GOT3 (cell line): ENCODE results near the gene MAD2L2.
"Not testable (repeated sequence)": the region's sequence is repeated elsewhere in the genome, so short reads cannot be mapped to it uniquely, and the experiment has no call there.

Experiments used
- DNase-seq: peaks from one replicate; lab custom pipeline; 2025; ENCODE audit warnings: mixed read lengths; lab: John Stamatoyannopoulos, UW

MAD2L2 gene

DNA sequence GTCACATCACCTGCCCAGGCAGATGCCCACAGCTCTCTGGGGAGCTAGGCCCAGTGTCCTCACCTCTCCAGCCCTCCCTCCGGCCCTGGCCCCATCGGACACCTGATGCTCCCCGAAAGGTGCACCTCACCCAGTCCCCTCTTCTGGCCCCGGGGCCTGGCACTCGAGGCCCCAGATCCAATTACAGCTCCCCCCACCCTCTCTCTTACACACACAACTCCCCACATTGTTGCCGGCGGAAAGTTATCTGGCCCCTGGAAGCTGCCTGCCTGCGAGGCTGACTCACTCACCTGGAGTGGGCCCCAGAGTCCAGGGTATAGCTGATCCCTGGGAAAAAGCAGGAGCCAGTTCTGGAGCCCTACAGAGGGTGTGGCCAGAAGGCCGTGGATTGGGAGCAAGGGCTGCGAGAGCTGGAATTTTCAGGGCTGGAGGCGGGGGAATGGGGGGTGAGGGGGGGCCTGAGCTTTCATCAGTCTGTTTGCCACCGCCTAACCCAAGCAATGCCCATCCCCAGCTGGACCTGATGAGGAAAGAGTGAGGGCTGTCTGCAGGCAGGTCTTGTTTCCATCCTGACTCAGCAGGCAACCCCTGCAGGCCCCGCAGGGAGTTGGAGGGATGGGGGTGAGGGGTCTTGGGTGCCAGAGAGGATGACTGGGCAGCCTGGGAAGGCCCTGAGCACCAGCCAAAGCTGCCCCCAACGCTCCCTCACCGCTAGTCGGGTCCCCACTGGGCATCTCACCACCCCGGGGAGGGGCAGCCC, 27.7 kb downstream of the MAD2L2 start:
- no peak for DNase-seq

GRCh38 chr1:11652203-11652780, 28.7 kb downstream of the MAD2L2 start:
- no peak for DNase-seq

GRCh38 chr1:11651017-11651416, 29.9 kb downstream of the MAD2L2 start:
- DNase-seq, result no peak

DNA sequence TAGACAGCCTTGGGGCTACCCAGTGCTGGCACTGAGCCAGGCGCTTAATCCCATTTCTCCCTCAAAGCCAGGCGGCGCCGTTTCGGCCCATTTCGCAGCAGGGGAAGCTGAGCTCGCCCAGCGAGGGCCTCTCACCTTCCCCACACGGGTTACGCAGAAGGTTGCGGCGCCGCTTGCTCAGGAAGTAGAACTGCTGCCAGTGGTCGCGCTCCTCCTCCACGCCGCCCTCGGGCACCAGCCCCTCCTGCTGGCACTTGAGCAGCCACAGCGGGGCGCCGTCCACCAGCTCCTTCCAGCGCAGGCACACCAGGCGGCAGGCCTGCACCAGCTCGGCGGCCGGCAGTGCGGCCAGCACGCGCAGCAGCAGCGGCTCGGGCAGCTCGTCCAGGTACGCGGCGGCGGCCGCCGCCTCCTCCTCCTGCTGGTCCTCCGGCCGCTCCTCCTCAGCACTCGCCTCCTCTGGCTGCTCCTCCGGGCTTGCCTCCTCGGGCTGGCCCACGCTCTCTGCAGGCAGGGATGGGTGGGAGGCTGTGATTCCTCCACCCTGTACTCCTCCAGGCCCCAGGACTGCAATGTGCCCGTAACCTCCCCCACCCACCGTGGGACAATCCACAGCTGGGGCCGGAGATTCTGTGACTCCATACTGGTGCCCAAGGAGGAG, 30.5 kb downstream of the MAD2L2 start:
- no peak for DNase-seq

- DNase-seq, result no peak
Observed at GRCh38 chr1:11649624-11650330, 31.2 kb downstream of the MAD2L2 start.

- DNase-seq, result no peak
Observed at GRCh38 chr1:11649237-11649623, 31.7 kb downstream of the MAD2L2 start.

DNA sequence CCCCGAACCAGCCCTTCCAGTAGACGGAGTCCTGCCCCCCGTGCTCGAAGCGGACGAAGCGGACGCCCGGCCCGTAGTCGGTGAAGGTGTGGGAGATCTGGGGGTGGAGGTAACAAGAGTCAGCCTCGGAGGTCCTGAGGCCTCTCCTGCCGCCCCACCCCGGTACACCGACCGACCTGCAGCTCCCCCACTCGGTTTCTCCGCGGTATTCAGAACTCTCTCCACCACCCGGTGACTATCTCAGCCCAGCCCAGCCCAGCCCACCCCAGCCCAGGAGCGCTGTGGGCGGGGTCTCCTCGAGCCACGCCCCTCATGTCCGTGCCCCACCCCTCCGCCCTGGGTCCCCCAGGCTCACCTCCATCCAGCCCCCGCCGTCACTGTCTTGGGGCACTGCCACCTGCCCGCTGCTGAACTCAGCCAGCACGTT, 32.2 kb downstream of the MAD2L2 start:
- no peak for DNase-seq

GRCh38 chr1:11648039-11648438, 32.9 kb downstream of the MAD2L2 start:
- no peak for DNase-seq

DNA sequence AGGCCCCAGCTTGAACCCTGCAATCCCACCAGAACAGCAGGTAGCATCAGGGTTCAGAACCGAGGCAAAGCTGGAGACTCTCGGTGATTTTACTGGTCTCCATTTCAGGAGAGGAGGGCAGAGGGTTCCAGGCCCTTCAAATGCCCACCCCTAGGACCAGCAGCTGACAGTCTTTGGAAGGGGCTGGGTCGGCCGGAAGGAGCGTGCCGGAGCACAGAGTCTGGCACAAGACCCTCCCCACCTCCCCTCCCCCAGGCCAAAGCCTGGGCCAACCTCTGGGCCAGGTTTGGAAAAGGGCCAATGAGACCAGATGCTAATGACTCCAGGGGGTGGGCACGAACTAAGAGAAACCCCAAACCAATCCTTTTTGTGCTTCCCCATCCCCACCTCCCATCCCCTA, 33.6 kb downstream of the MAD2L2 start:
- no peak for DNase-seq

DNA sequence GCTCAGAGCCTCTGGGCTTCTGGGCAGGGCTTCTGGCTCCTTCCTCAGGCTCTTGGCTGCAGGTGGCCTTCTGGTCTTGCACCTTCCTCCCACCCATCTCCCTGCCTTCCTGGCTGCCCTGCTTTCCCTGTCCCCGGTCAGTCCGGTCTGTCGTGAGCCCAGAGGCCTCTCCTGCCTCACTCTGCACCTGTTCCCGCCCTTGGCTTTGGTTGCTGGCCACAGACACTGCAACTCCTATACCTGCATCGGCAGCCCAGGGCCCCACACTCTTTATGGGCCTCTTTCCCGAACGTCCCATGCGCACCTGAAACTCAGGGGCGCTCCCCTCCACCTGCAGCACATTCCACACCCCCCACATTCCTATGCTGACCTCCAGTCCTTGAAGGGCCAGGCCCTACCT, 34.6 kb downstream of the MAD2L2 start:
- no peak for DNase-seq

GRCh38 chr1:11645670-11646265, 35.2 kb downstream of the MAD2L2 start:
- no peak for DNase-seq

DNA sequence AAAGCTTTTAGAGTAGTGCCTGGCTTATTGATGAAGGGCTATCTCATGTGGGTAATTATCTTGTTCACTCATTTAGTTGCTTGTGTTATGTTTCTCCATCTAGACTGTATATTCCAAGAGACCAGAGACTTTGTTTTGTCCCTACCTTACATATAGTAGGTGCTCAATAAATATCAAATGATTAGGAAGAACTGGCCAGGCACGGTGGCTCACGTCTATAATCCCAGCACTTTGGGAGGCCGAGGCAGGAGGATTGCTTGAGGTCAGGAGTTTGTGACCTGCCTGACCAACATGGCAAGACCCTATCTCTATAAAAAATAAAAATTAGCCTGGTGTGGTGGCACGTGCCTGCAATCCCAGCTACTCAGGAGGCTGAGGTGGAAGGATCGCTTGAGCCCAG, 35.7 kb downstream of the MAD2L2 start:
- DNase-seq, result no peak

- DNase-seq, result no peak
Observed at GRCh38 chr1:11643782-11644181, 37.2 kb downstream of the MAD2L2 start.

DNA sequence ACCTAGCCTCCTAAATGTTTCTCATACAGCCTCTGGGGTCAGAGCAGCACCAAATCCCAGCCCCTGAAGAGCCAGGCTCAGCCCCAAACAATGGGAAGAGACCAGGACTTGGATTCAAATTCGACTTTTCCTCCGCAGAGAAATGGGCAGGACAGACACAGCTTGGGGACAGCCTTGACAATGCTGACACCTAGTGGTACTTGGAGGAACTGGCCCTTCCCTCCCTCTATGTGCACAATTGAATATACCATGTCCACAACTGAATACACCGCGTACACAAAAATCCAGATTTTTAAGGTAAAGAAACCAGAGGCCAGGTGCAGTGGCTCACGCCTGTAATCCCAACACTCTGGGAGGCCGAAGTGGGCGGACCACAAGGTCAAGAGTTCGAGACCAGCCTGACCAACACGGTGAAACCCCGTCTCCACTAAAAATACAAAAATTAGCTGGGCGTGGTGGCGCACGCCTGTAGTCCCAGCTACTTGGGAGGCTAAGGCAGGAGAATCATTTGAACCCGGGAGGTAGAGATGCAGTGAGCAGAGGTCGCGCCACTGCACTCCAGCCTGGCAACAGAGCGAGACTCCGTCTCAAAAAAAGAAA, 38.4 kb downstream of the MAD2L2 start:
- DNase-seq, result not testable (repeated sequence)

GRCh38 chr1:11641776-11642305, 39.1 kb downstream of the MAD2L2 start:
- DNase-seq, result no peak

- no peak for DNase-seq
Observed at GRCh38 chr1:11640944-11641343, 40.0 kb downstream of the MAD2L2 start.

DNA sequence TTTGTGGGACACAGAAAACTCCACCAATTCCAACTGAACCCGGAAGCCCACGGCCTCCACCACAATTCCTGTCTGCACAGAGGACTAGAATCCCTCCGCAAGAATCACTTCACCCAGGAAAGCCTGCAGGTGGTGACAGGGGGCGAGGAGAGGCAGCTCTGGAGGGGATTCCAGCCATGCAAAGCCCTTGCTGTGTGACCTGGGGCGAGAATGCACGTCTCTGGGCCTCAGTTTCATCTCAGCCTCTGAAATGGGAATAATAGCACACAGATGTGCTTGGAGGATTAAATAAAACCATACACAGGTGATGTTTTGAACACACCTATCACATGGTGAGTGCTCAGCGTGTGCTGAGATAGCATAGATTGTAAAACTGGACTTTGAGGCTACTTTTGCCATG, 40.8 kb downstream of the MAD2L2 start:
- no peak for DNase-seq

GRCh38 chr1:11639372-11639771, 41.6 kb downstream of the MAD2L2 start:
- no peak for DNase-seq

DNA sequence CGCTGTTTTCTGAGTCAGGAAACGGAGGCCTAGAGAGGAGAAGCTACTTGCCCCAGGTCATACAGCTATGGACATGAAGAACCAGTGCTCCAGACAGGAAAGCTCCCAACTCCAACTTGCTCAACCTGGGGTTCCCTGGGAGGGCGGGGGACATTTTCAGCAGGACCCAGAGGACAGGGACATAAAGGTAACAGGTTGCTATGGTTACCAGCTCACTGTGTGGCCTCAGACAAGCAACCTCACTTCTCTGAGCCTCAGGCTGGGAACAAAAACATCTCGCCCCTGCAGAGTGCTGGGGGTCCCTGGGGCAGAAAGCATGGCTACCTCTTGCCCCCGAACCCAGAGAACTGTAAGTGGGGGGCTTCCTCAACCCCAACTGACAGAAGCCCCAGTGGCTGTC, 42.8 kb downstream of the MAD2L2 start:
- no peak for DNase-seq

DNA sequence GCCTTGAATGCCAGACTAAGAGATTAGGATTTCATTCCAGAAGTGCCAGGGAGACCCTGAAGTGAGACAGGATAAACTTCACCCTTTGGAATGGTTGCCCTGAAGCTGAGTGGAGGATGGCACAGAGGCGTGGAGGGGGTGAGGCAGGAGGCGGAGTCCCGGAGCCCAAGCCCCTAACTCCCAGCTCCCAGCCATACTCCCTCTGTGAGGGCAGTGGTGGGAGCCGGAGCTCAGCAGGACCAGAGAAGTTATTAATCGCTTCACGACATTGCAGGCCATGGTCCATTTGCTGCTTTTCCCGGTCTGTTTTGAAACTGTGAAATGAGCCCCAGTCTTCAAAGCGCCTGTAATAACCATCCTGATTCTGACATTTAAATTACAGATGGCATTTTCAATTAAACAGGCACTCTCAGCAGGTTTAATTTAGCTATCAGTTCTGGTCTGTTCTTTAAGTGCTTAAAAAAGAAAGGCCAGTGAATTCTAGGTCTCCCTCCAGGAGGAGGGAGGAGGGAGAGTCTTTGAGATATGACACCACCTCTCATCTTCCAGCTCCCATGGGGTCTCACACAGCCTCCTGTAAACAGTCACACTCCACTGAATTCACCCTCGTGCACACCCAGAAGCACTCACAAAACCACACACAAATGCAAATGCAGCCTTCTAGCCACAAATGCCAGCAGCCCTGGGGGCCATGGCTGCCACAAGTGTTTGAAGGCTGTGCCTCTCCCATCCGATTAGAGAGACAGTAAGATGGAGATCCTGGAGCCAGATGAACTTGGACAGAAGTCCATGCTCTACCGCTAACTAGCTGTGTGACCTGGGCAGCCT, 46.4 kb downstream of the MAD2L2 start:
- DNase-seq, result no peak
